ENCODE data around the gene SIPA1L3.
"Not testable (repeated sequence)": the region's sequence is repeated elsewhere in the genome, so short reads cannot be mapped to it uniquely, and the experiment has no call there.

SIPA1L3 gene

GRCh38 chr19:38043649-38044144, 136.7 kb downstream of the SIPA1L3 start:
- DNase-seq (ENCODE audit: low spot score): no peak

DNA sequence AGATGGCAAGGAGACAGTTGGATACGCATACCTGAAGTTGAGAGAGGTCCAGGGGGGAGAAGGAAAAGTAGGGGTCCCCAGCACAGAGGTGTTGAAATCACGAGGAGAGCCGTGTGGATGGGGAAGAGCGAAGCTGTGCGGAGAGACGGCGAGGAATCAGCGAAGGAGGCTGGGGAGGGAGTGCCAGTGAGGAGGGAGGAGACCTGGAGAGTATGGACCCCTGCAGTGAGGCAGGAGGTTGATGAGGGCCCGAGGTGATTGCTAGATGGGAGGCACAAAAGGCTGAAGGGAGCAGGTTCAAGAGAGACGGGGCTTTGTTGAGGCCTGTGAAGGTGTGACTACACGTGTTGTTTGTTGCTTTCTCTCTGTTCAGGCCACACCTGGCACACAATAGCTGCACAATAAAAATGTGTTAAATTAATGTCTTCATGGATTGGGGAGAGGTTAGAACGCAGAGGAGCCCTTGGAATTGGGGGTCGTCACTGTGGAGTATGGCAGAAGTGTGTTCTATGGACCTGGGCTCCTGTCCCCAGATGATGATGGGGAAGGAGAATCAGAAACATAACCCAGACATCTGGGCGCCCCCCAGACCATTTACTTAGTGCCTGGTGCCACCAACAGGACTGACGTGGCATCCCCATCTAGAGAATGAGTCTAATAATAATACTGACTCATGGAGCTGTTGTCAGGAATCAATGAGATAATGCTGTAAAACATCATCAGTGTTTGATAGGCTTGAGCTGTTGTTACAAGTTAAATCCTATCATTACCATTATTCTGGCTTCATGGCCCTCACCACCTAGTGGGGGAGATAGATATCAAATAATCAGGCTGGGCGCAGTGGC, 137.5 kb downstream of the SIPA1L3 start:
- no peak for DNase-seq (ENCODE audit: low spot score)

- DNase-seq (ENCODE audit: low spot score): no peak
These were observed 138.7 kb downstream of the SIPA1L3 start for GRCh38 chr19:38045554-38046253.

- no peak for DNase-seq (ENCODE audit: low spot score)
These were observed 139.4 kb downstream of the SIPA1L3 start for GRCh38 chr19:38046254-38047048.

GRCh38 chr19:38047049-38047438, 140.0 kb downstream of the SIPA1L3 start:
- DNase-seq (ENCODE audit: low spot score): no peak

DNA sequence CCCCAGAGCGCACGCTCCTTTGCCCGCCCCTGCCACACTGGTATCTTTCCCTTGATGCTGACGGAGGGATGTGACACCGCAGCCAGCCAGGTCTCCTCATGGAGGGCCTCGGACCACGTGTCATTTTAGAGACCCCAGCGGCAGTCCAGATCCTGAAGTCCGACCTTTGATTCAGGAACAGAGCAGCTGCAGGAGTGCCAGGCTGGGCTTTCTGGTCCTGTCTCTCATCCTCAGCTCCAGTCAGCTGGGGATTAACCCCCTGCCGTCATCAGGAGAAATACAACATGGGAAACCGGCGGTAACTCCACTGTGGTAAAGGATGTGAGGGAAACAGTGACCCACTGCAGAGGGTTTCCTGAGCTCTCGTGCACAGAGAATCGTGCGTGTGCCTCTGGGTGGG, 140.6 kb downstream of the SIPA1L3 start:
- no peak for DNase-seq (ENCODE audit: low spot score)

DNA sequence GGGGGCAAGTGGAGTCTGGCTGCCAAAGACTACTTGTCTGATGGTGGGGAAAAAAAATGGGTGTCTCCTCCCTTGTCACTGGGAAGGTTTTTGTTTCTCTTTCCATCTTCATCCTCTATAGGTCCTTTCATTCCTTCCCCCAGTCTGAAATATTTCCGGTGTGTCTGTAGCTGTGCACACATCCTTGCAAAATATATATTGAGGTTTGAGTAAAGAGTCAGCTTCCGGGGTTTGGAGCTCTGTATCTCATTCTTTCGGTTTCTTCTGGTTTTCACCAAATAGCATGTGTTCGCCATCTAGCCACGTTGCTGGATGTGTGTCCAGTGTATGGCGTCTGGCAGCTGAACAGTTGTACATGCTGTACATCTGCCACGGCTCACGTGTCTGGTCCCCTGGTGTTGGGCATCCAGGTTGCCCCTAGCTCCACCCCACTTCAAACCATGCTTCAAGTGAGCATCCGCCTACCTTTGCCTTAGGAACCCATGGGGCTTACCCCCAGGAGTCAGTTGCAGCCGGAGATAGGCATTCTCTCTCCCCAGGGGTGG, 142.2 kb downstream of the SIPA1L3 start:
- DNase-seq (ENCODE audit: low spot score): no peak

DNA sequence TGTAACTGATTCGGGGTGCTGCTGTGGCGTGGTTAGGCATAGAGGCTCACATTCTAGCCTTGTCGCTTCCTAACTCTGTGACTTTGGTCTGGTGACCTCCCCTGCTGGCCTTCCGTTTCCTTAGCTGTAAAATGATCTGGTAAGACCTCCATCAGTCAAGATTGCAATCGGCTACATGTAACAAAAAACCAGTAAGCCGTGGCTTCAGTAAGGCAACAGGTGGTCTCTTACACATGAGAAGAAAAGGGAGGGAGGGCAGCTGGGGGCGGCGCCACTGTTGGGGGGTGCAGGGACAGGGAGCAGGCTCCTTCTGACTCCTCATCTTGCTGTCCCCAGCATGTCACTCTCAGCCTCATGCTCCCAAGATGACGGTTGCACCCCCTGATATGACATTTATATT, 148.0 kb downstream of the SIPA1L3 start:
- no peak for DNase-seq (ENCODE audit: low spot score)

DNA sequence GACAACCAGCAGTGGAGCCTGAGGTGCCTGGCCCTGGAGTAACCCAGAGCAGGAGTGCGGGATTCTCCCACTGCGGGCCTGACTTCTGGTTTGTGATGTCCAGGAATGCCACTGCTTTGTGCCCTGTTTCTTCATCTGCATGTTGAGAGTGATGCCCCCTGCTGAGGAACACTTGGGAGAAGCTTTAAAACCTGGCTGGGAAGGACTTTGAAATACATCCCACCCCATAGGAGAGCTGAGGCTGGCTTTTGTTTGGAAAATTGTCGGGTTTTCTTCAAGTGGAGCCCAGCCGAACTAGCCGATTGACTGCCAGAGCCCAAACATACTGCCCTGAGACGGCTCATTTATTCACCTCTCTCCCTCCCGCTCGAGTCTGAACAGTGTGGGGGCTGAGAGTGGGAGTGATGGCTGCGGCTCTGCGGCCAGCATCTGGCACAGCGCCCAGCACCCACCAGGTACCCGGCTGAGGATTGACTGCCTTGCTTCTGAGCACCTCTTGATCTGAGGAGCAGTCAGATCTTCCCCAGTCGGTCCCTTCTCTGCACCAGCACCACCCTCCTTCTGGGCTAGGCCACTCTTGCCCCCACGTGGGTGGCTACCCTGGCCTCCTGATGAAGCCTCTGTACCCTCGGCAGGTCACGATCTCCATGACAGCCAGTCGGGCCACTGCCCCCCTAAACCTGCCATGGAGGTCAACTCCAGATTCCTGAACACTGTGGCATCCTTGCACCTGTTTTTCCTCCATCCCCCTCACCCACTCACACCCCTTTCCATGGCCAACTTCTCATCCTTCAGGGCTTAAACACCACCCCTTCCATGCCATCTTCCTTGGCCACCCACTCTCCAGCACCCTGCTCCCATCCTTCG, 148.9 kb downstream of the SIPA1L3 start:
- no peak for DNase-seq (ENCODE audit: low spot score)

GRCh38 chr19:38056646-38057045, 149.6 kb downstream of the SIPA1L3 start:
- DNase-seq (ENCODE audit: low spot score): no peak

- no peak for DNase-seq (ENCODE audit: low spot score)
These were observed 151.1 kb downstream of the SIPA1L3 start for GRCh38 chr19:38057959-38058690.

DNA sequence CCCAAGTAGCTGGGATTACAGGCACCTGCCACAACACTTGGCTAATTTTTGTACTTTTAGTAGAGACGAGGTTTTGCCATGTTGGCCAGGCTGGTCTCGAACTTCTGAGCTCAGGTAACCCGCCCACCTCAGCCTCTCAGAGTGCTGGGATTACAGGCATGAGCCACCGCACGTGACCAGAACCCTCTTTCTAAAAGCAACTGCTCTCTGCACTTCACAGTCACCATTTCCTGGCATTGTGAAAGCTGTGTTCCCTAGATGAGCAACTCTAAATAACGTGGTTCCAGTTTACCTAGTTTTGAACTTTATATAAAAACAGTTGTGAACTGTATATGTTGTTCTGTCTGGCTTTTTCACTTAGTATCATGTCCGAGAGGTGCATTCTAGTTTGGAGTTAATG, 152.9 kb downstream of the SIPA1L3 start:
- DNase-seq (ENCODE audit: low spot score): no peak

GRCh38 chr19:38060331-38060730, 153.3 kb downstream of the SIPA1L3 start:
- DNase-seq (ENCODE audit: low spot score): no peak

DNA sequence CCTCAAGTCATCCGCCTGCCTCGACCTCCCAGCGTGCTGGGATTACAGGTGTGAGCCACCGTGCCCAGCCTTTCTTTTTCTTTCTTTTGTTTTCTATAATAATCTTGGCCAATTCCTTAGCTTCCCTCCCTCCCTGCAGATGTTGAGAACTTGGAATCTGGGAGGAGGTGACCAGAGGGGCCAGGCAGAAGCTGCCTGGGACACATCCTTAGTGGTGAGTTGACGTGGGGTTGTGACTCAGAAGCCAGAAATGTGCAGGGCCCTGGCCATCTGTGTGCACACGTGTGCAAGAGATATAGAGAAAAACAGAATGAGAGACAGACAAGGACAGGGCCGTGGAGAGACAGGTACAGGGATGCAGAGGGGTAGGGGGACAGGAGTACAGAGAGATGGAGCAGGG, 154.3 kb downstream of the SIPA1L3 start:
- DNase-seq (ENCODE audit: low spot score): no peak

GRCh38 chr19:38062959-38063761, 156.2 kb downstream of the SIPA1L3 start:
- no peak for DNase-seq (ENCODE audit: low spot score)

- DNase-seq (ENCODE audit: low spot score): no peak
These were observed 156.9 kb downstream of the SIPA1L3 start for GRCh38 chr19:38063928-38064327.

DNA sequence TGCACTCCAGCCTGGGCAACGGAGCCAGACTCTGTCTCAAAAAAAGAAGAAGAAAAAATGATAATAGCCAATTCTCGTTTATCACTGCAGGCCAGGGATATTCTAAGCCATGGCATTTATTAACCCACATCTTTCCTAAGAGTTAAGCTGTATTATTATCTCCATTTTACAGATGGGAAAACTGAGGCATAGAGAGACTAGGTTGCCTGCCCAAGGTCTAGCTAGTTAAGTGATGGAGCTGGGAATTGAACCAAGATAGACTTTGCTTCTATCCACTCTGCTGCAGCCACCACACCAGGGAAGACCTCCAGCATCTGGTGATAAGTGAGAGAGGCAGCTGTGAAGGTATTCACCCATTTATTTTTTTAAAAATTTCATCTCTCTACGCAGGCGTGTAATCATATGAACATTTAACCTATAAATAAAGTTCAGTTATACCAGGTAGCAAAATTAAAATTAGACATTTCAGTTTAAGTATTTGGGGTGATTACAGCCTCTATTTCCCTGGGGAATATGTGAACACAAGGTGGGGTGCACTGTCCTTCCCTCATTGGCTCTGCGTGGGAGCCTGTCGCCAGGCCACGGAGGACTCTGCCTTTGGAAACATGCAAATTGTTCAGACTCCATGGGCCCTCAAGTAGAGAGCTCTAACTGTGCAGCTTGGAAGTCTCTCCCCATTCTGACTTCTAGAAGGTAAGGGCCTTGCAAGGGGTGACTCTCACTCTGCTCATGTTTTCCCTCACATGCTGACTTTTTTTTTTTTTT, 157.8 kb downstream of the SIPA1L3 start:
- no peak for DNase-seq (ENCODE audit: low spot score)

DNA sequence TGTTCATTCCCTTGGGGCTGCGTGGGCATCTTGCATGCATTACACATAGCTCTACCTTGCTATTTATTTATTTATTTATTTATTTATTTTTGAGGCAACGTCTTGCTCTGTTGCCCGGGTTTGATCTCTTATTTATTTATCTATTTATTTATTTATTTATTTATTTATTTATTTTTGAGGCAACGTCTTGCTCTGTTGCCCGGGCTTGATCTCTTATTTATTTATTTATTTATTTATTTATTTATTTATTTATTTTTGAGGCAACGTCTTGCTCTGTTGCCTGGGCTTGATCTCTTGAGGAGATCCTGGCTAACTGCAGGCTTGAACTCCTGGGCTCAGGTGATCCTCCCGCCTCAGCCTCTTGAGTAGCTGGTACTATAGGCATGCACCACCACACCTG, 158.8 kb downstream of the SIPA1L3 start:
- not testable (repeated sequence) for DNase-seq (ENCODE audit: low spot score)

GRCh38 chr19:38068826-38069225, 161.8 kb downstream of the SIPA1L3 start:
- no peak for DNase-seq (ENCODE audit: low spot score)

Measured in hematopoietic multipotent progenitor cell treated with erythropoietin and hydrocortisone succinate and interleukin-3 and kit ligand, for 17 days (in vitro differentiated cells).